Ovary (tissue), 3 donors: ENCODE results near the gene ARID3C.
"Not testable (repeated sequence)": the region's sequence is repeated elsewhere in the genome, so short reads cannot be mapped to it uniquely, and the experiment has no call there.

Source experiments
- POLR2A ChIP-seq: fragments of 450-650 bp; IDR thresholded peaks from one replicate; pipeline ENCODE4 v1.6.1; 2017; ENCODE audit warnings: antibody characterized with exemption, mild to moderate bottlenecking, moderate library complexity
- TF ChIP-seq, protein P1 (sequence below), 3 donors: fragments of 450-650 bp in 2 of 3; fragments of 200-600 bp in 1 of 3; IDR thresholded peaks; one replicate each; pipeline versions ENCODE4 v1.5.1 to v1.8.0; 2016 to 2022; ENCODE audit warnings: antibody characterized with exemption in 3 of 3, mild to moderate bottlenecking in 1 of 3
- donor health status: DM: no; HTN: no; CAD: no.

DNA sequence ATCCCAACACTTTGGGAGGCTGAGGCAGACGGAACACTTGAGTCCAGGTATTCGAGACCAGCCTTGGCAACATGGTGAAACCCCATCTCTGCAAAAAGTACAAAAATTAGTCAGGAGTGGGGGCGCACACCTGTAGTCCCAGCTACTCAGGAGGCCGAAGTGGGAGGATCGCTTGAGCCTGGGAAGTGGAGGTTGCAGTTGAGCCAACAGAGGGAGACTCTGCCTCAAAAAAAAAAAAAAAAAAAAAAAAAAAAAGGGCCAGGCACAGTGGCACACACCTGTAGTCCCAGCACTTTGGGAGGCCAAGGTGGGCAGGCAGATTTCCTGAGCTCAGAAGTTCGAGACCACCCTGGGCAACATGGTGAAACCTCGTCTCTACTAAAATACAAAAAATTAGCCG, 10.5 kb upstream of the ARID3C start:
- TF ChIP-seq, protein P1, sequence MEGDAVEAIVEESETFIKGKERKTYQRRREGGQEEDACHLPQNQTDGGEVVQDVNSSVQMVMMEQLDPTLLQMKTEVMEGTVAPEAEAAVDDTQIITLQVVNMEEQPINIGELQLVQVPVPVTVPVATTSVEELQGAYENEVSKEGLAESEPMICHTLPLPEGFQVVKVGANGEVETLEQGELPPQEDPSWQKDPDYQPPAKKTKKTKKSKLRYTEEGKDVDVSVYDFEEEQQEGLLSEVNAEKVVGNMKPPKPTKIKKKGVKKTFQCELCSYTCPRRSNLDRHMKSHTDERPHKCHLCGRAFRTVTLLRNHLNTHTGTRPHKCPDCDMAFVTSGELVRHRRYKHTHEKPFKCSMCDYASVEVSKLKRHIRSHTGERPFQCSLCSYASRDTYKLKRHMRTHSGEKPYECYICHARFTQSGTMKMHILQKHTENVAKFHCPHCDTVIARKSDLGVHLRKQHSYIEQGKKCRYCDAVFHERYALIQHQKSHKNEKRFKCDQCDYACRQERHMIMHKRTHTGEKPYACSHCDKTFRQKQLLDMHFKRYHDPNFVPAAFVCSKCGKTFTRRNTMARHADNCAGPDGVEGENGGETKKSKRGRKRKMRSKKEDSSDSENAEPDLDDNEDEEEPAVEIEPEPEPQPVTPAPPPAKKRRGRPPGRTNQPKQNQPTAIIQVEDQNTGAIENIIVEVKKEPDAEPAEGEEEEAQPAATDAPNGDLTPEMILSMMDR (IDR thresholded peaks at IDR 0.05), result not testable (repeated sequence)
- TF ChIP-seq POLR2A, result not testable (repeated sequence)
